CD4-positive, alpha-beta T cell treated with Interleukin-1 beta for 1 hour (primary cell): ENCODE measurements around the gene SCARB2.

Experiments
- DNase-seq, 2 donors: peaks; one replicate each; pipeline ENCODE4 v3.0.0-alpha.2; 2020 to 2022

SCARB2 gene

GRCh38 chr4:76224171-76224570 is 10.5 kb upstream of the SCARB2 start:
- DNase-seq, result no peak

DNA sequence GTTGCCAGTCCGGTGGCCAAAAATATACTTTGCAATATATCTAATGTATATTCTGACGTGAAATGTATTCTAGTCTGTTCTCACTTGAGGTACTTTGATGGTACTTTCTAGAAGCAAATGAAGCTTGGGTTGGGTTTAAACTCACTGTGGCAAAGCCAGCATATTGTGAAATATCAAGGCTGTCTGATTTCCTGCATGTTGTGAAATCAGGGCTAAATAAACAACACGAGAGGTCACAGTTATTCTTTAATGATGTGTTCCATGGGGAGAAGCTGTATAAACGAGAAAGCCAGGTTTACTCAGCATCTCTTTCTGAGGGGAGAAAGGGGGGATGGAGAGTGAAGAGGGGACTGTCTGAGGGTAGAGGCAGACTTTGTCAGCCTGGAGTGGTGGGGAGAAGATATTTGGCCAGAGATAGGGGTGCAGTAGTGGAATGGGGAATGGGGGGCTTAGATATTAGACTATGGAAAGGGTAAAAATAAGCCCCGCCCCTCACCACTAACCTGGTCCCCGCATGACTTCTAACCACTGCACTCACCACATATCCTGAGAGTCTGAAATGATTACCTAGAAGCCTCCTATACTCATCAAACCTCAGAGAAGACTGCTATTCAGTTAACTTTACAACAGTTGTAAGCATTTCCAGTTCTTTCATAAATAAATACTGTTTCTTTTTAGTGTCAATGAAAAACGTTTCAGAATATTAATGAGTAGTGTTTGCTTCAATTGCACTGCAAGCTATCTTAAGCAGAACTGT is 5.9 kb upstream of the SCARB2 start:
- no peak for DNase-seq

DNA sequence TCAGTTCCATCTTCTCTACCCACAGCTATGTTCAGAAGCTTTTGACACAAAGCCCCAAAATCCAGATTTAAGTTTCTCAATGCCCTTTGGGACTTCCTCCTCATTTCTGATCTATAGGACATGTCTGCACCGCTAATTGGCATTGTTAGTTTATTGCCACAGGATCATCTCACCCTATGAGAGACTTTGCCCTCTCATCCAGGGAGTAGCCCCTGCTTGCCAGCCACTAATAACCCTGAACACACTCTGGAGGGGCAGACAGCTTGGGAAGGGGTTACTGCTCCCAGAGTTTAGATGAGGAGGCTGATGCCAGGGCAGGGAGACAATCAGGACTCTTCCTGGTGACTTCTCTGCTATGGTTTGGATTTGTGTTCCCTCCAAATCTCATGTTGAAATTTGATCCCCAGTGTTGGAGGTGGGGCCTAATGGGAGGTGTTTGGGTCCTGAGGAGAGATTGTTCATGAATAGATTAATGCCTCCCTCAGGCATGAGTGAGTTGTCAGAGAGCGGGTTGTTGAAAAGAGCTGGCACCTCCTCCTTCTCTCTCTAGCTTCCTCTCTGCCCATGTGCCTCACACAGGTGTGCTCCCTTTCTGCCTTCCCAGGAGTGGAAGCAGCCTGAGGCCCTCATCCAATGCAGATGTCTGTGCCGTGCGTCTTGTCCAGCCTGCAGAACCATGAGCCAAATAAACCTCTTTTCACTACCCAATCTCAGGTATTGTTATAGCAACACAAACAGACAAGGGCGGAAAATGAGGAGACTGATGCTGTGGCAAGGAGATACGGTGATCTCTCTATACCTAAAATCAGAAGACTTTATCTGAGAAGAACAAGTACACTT is 3.6 kb upstream of the SCARB2 start:
- DNase-seq, result no peak

DNA sequence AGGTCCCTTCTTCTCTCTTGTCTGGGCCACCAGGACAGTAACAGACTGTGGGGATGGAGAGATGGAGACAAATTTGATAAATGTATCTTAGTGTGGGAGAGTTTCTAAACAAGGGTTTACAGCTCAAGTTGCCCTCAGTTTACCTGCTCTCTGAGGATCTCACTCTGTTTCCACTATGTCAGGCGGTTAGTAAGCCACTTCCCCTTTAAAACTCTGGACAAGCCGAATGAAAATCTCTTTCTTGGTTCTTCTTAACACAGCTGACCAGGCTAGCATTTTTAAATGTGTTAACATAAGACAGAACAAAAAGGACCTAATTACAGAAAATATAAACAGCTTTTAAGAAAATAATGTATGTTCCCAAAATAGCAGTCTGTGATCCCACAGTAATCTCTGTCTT is 2.9 kb upstream of the SCARB2 start:
- DNase-seq, result no peak

GRCh38 chr4:76215077-76215476 is 1.5 kb upstream of the SCARB2 start:
- DNase-seq, result no peak

DNA sequence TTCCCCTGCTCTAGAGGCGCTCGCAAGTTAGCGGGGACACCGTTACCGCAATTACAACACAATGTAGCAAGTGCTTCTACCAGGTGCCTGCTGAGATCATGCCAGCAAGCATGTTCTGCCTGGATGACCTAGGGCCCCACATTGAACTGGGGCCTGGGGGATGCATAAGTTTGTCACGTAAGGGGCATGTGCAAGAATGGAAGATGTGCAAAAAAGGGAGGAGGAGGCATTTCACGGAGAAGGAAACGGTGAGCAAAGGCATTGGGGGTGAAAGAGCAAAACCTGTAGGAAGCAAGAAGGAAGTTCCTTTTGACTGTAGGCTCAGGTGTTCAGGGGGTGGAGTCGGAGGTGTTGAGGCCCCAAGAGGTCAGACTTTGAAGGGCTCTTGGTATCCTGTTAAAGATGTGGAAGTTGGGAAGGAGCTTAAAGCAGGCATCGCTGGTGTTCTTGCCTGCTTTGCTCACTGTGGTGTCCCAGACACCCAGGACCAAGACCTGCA is 602 bp upstream of the SCARB2 start:
- DNase-seq, result no peak

- peak; percentile 45 to 57 for DNase-seq
These were observed 691 bp downstream of the SCARB2 start for GRCh38 chr4:76212851-76213414.

DNA sequence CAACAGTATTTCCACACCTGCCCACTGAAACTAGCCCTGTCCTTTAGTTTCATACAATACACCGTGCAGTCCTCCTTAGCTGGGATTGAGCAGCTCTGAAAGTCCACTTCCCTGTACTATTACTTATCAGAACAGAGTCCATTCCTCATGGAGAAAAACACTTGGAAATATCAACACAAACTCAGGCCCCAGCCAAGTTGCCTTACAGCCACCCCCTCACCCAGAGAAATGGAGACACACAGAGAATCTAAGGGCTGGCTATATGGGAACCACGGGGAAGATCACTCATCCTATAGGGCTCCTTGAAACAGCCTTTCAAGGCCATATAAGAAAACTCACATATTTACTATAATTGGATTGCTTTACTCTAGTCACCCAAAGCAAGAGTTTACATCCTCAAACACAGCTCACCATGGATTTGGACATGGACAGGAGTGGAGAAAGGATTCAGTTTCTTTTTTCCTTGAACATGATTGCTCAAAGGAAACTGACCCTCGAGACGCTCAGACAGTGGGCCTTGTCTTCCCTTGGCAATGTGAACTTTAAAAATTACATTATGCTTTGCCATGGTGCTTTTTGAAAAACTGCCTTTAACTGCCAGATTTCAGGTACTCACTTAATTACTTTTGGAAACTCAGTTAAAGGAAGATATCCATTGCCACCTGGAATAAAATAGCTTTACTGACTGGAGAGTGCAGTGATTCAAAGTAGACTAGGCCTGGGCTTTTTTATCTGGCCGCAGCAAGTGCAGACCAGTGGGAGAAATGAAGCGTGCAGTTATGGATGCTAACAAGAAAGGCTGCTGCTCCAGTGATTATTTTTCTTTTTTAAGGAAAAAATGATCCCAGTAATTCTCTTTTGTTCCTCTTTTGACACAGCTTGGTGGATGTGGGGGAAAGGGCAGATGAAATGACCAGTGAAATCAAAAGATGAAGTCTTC is 1.6 kb downstream of the SCARB2 start:
- DNase-seq, result no peak

- no peak for DNase-seq
These were observed 3.2 kb downstream of the SCARB2 start for GRCh38 chr4:76210452-76210851.

DNA sequence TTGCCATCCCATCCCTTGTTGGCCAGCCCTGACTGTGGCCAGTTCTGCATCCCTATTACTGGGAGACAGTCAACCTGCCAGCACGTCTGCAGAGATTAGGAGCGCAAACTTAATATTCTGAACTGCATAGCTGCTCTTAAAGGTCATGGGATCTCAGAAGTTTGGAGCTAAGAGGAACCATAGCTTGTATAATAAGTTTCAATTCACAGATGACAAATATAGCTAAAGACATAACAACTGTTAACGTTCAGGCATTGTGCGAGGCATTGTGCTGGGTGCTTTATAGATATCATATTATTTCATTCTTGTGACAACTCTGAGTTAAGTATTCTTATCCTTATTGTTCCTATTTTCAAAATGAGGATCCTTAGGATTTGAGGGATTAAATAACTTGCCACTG is 3.7 kb downstream of the SCARB2 start:
- DNase-seq, result no peak

- no peak for DNase-seq
These were observed 5.4 kb downstream of the SCARB2 start for GRCh38 chr4:76208005-76208765.

GRCh38 chr4:76207549-76207948 is 6.1 kb downstream of the SCARB2 start:
- DNase-seq, result no peak

- no peak for DNase-seq
These were observed 7.2 kb downstream of the SCARB2 start for GRCh38 chr4:76206222-76206942.

- no peak for DNase-seq
These were observed 8.1 kb downstream of the SCARB2 start for GRCh38 chr4:76205476-76205875.

- DNase-seq, result no peak
These were observed 8.7 kb downstream of the SCARB2 start for GRCh38 chr4:76204936-76205335.

- DNase-seq, result no peak
These were observed 10.1 kb downstream of the SCARB2 start for GRCh38 chr4:76203541-76203940.

DNA sequence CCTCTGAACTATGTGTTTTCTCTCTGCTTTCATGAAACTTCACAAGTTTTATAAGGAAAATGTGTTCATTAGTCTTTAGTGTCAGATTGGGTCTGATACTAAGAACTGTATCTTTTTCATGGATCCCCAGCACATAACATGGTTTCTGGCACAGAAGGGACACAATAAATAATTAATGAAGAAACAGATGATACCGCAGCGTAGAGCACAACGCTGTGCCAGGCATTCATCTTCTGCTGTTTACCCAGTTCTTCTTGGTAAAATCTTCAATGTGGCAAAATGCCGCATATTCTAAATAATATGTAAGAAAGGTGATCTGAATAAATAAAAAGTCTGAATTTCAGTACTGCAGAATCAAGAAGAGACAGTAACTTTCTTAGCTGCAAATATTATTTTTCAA is 12.3 kb downstream of the SCARB2 start:
- DNase-seq, result no peak

DNA sequence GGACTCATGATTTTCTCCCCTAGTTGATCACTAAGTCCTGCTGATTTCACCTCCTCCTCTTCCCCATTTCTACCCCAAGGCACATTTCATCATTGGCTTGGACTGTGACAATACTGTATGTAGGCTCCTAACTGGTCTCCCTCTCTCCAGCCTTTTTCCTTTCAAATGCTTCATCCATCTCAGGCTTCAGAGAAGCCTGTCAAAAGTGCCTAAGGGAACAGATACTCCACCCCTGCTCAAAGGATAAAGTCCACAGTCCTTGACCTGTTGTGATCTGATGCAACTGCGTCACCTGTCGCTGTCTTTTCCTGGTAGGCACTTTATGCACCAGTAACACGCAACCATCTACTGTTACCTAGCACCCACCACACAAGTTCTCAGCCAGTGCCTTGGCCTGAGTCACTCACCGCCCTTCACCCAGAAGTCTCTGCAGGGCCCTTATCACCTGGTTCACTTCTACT is 12.8 kb downstream of the SCARB2 start:
- DNase-seq, result no peak

GRCh38 chr4:76199664-76200211 is 13.9 kb downstream of the SCARB2 start:
- DNase-seq, result peak; percentile 12 to 46

GRCh38 chr4:76198411-76199237 is 15.0 kb downstream of the SCARB2 start:
- DNase-seq, result peak in 1 of 2 donors; percentile 37
